Uterus (tissue), 2 donors: ENCODE measurements around the gene TBXA2R.

ENCODE experiments used
- CTCF ChIP-seq, 4 experiments: fragments of 200-600 bp in 2 of 4; fragments of 450-650 bp in 2 of 4; sonication (generic) in 2 of 4; IDR thresholded peaks; one replicate each; pipeline ENCODE4 v1.5.1; 2016 to 2019; ENCODE audit warnings: antibody characterized with exemption in 4 of 4, mild to moderate bottlenecking in 2 of 4, moderate library complexity in 1 of 4
- POLR2A ChIP-seq, 2 donors: fragments of 450-650 bp; IDR thresholded peaks; one replicate each; pipeline ENCODE4 v1.6.1; 2016; ENCODE audit warnings: antibody characterized with exemption in 2 of 2, mild to moderate bottlenecking in 1 of 2, moderate library complexity in 1 of 2

- TF ChIP-seq CTCF (IDR thresholded peaks at IDR 0.05) (no peak), POLR2A (IDR thresholded peaks at IDR 0.05) (no peak)
Measured at GRCh38 chr19:3645067-3645396, 38.4 kb upstream of the TBXA2R start.
